ENCODE results near the gene HES5. TPM values are rescaled to one million over a fixed set of nuclear protein-coding genes. Genes with fewer than 3 reads are reported as not detected.

Gene HES5
- total RNA-seq, 1 experiment from 2014 or later: not detected

- no peaks in the 10 kb centered on the region for H3K9me3 ChIP-seq (replicated peaks)
- H3K4me3 ChIP-seq: no peak overlapping the region
- H3K27ac ChIP-seq: no peak overlapping the region
- peaks cover 13% of the 10 kb centered on the region for H3K4me1 ChIP-seq
- H3K36me3 ChIP-seq: peaks cover 46% of the 10 kb centered on the region
- no peak for DNase-seq
- H3K27me3 ChIP-seq: no peaks in the 10 kb centered on the region
Measured at GRCh38 chr1:2509589-2509988, 20.5 kb downstream of the HES5 start.

DNA sequence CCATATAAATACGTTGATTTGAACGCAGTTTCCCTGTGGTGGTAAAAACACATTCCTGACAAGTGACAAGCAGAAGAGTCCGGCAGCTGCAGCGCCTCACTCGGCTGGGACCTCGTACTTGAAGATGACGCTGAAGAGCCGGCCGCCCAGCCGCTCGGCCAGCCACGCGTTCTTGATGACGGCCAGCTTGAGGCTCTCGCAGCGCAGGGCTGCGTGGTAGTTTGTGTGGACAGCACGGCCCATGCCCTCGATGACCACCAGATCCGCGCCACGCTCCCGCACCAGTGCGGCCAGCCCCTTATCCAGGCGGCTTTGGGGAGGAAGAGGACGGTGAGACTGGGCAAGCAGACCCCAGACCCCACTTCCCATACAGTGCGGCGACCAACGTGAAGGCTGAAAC, 21.3 kb downstream of the HES5 start:
- Histone ChIP-seq H3K9me3 (replicated peaks) (no peaks in the 10 kb centered on the region), H3K27me3 (no peaks in the 10 kb centered on the region; the same call in 1 of the 2 replicates), H3K27ac (no peak overlapping the region), H3K36me3 (peaks cover 41% of the 10 kb centered on the region), H3K4me1 (peaks cover 21% of the 10 kb centered on the region), H3K4me3 (no peak overlapping the region)
- DNase-seq: no peak

DNA sequence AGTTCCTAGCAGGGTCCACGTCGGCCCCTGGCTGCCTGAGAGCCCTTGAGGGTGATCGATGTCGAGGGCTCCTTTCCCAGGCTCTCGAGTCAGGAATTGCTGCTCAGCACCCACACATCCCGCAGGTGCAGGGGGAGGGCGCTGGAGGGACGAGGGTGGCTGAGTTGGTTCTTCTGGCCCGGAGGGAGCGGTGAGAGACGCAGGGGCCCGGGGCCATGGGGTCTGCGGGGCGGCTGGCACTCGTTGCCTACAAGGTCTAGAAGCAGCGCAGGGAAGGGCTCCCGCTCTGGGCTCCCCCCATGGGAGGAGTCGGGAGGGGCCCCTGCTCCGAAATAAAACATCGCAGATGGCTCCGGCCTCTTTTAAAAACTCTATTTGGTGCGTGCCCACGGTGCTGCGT, 21.9 kb downstream of the HES5 start:
- Histone ChIP-seq H3K9me3 (replicated peaks) (no peaks in the 10 kb centered on the region), H3K27ac (no peak overlapping the region), H3K27me3 (peaks cover 1% of the 10 kb centered on the region; the same call in 1 of the 2 replicates), H3K4me3 (no peak overlapping the region), H3K4me1 (peaks cover 26% of the 10 kb centered on the region), H3K36me3 (peaks cover 35% of the 10 kb centered on the region)
- DNase-seq: no peak

- Histone ChIP-seq H3K4me3 (no peak overlapping the region), H3K36me3 (peaks cover 34% of the 10 kb centered on the region), H3K27ac (no peak overlapping the region), H3K9me3 (replicated peaks) (no peaks in the 10 kb centered on the region), H3K4me1 (peaks cover 27% of the 10 kb centered on the region), H3K27me3 (peaks cover 2% of the 10 kb centered on the region; the same call in 1 of the 2 replicates)
- DNase-seq: no peak
Measured at GRCh38 chr1:2507744-2508155, 22.3 kb downstream of the HES5 start.

GRCh38 chr1:2506901-2507565, 23.0 kb downstream of the HES5 start:
- no peak for DNase-seq

GRCh38 chr1:2506007-2506860, 23.8 kb downstream of the HES5 start:
- H3K27me3 ChIP-seq: peaks cover 2% of the 10 kb centered on the region; the same call in 1 of the 2 replicates
- no peak overlapping the region for H3K27ac ChIP-seq
- no peaks in the 10 kb centered on the region for H3K9me3 ChIP-seq (replicated peaks)
- H3K4me1 ChIP-seq: peaks cover 40% of the 10 kb centered on the region
- peaks cover 31% of the 10 kb centered on the region for H3K36me3 ChIP-seq
- DNase-seq: no peak
- H3K4me3 ChIP-seq: no peak overlapping the region

More at GRCh38 chr1:2506901-2507565, 23.0 kb downstream of the HES5 start:
- peaks cover 34% of the 10 kb centered on the region for H3K36me3 ChIP-seq
- H3K27ac ChIP-seq: no peak overlapping the region
- no peak overlapping the region for H3K4me3 ChIP-seq
- peaks cover 2% of the 10 kb centered on the region; the same call in 1 of the 2 replicates for H3K27me3 ChIP-seq
- no peaks in the 10 kb centered on the region for H3K9me3 ChIP-seq (replicated peaks)
- peaks cover 32% of the 10 kb centered on the region for H3K4me1 ChIP-seq

DNA sequence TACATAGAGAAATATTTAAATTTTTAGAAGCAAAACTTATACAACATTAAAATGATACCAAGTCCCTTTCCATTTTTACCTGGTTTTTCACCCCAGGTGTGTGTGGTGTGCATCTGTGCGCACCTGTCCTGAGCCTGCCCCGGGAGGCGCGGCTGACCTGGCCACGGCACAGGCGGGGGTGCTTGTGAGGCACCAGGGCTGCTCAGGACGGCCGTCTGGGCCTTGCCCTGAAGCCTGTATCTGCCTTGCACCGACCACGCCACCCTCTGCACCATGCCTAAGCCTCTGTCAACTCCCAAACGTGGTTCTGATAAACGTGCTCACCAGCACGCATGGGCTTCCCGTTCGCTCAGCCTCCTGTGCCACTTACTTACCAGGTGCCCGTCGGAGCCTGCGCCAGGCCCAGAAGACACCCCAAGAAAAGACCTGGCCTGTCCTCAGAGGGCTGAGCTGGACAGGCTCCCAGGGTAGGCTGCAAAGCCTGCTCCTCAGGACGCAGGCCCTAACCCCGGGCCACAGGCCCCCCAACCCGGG, 24.5 kb downstream of the HES5 start:
- Histone ChIP-seq H3K4me1 (peaks cover 45% of the 10 kb centered on the region), H3K27ac (peak overlapping the region; percentile 61), H3K36me3 (peaks cover 25% of the 10 kb centered on the region), H3K9me3 (replicated peaks) (no peaks in the 10 kb centered on the region), H3K4me3 (no peak overlapping the region), H3K27me3 (peaks cover 2% of the 10 kb centered on the region; the same call in 1 of the 2 replicates)
- DNase-seq: no peak

DNA sequence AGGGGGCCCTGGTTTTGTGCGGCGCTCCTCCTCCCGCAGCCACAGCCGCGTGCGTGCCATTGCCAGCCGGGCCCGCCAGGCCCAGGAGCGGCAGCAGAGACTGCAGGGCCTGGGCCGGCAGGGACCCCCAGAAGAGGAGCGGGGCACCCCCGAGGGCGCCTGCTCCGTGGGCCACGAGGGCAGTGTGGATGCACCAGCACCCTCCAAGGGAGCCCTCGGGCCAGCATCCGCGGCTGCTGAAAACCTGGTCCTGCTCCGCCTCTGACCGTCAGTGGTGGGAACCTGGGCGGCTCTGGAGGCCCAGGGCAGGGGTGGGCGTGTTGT, 25.2 kb downstream of the HES5 start:
- peak overlapping the region; percentile 50 for H3K4me3 ChIP-seq
- peaks cover 51% of the 10 kb centered on the region for H3K4me1 ChIP-seq
- peaks cover 2% of the 10 kb centered on the region; the same call in 1 of the 2 replicates for H3K27me3 ChIP-seq
- no peak for DNase-seq
- peak overlapping the region; percentile 61 for H3K27ac ChIP-seq
- H3K36me3 ChIP-seq: peaks cover 18% of the 10 kb centered on the region
- H3K9me3 ChIP-seq (replicated peaks): no peaks in the 10 kb centered on the region

DNA sequence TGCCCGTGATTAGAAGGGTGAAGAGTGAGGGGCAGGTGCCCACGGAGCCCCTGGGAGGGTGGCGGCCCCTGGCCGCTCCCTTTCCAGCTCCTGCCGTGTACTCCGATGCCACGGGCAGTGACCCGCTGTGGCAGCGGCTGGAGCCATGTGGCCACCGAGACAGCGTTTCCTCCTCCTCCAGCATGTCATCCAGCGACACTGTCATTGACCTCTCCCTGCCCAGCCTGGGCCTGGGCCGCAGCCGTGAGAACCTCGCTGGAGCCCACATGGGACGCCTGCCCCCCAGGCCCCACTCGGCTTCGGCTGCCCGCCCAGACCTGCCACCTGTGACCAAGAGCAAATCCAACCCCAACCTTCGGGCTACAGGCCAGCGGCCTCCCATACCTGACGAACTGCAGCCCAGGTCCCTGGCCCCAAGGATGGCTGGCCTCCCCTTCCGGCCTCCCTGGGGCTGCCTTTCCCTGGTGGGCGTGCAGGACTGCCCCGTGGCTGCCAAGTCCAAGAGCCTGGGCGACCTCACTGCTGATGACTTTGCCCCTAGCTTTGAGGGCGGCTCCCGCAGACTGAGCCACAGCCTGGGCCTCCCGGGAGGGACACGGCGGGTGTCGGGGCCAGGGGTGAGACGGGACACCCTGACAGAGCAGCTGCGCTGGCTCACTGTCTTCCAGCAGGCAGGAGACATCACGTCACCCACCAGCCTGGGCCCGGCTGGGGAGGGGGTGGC, 25.7 kb downstream of the HES5 start:
- Histone ChIP-seq H3K27me3 (peaks cover 2% of the 10 kb centered on the region; the same call in 1 of the 2 replicates), H3K4me1 (peaks cover 57% of the 10 kb centered on the region), H3K27ac (peak overlapping the region; percentile 61), H3K4me3 (peak overlapping the region; percentile 50), H3K9me3 (replicated peaks) (no peaks in the 10 kb centered on the region), H3K36me3 (peaks cover 14% of the 10 kb centered on the region; the same call in 1 of the 2 replicates)
- DNase-seq: peak; percentile 86

DNA sequence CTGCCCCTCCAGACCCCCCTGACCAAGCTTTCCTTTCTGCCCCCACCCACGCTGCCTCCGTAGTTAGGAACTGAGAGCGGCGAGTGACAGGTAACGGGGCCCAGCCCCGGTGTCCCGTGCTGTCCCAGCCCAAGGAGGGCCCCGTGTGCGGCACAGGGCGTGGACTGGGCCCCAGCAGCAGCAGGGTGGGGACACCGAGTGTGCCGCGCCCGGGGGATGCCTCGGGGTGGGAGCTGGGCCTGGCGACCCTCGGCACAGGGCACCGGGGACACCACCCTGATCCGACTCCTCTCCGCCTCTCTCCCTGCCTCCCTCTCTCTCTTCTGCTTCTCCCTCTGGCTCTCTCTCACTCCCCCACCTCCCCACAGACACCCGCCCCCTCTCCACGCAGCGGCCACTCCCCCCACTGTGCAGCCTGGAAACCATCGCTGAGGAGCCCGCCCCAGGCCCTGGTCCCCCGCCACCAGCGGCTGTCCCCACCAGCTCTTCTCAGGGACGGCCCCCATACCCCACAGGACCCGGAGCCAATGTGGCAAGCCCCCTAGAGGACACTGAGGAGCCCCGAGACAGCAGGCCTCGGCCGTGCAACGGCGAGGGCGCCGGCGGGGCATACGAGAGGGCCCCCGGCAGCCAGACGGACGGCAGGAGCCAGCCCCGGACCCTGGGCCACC, 26.4 kb downstream of the HES5 start:
- peaks cover 2% of the 10 kb centered on the region; the same call in 1 of the 2 replicates for H3K27me3 ChIP-seq
- H3K4me1 ChIP-seq: peaks cover 60% of the 10 kb centered on the region
- H3K27ac ChIP-seq: peak overlapping the region; percentile 61
- H3K9me3 ChIP-seq (replicated peaks): no peaks in the 10 kb centered on the region
- peaks cover 14% of the 10 kb centered on the region; the same call in 1 of the 2 replicates for H3K36me3 ChIP-seq
- DNase-seq: peak; percentile 53 to 56
- peak overlapping the region; percentile 50 for H3K4me3 ChIP-seq

- Histone ChIP-seq H3K9me3 (replicated peaks) (no peaks in the 10 kb centered on the region), H3K27ac (no peak overlapping the region), H3K36me3 (peaks cover 6% of the 10 kb centered on the region; the same call in 1 of the 2 replicates), H3K4me1 (peaks cover 60% of the 10 kb centered on the region), H3K27me3 (peaks cover 2% of the 10 kb centered on the region; the same call in 1 of the 2 replicates), H3K4me3 (peak overlapping the region; percentile 50; the same call in 1 of the 2 replicates)
- DNase-seq: no peak
Measured at GRCh38 chr1:2502661-2503553, 27.2 kb downstream of the HES5 start.

DNA sequence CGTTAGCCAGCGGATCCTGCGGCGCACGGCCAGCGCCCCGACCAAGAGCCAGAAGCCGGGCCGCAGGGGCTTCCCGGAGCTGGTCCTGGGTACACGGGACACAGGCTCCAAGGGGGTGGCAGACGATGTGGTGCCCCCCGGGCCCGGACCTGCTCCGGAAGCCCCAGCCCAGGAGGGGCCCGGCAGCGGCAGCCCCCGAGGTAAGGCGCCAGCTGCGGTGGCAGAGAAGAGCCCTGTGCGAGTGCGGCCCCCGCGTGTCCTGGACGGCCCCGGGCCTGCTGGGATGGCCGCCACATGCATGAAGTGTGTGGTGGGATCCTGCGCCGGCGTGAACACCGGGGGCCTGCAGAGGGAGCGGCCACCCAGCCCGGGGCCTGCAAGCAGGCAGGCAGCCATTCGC, 27.9 kb downstream of the HES5 start:
- no peak overlapping the region for H3K4me3 ChIP-seq
- no peaks in the 10 kb centered on the region for H3K9me3 ChIP-seq (replicated peaks)
- no peak overlapping the region for H3K27ac ChIP-seq
- peaks cover 2% of the 10 kb centered on the region; the same call in 1 of the 2 replicates for H3K27me3 ChIP-seq
- no peaks in the 10 kb centered on the region for H3K36me3 ChIP-seq
- peaks cover 60% of the 10 kb centered on the region for H3K4me1 ChIP-seq
- DNase-seq: no peak

DNA sequence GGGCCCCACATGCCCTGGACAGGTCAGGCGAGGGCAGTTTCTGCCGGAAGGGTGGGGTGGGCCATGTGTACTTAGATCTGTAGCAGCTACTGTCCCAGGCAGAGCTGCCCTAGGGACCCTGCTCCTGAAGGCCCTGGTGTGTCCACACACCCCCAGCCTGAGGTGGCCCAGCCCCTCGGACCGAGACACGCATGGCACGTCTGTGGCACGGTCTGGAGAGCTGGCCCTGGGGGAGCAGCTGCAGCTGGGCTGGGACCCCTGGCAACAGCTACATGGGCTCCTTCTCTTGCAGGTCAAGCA, 28.3 kb downstream of the HES5 start:
- Histone ChIP-seq H3K9me3 (replicated peaks) (no peaks in the 10 kb centered on the region), H3K27me3 (peaks cover 2% of the 10 kb centered on the region; the same call in 1 of the 2 replicates), H3K4me3 (no peak overlapping the region), H3K27ac (peak overlapping the region; percentile 68), H3K4me1 (peaks cover 60% of the 10 kb centered on the region), H3K36me3 (no peaks in the 10 kb centered on the region)
- no peak for DNase-seq

All from SJCRH30 (cell line).